H1 (cell line): ENCODE measurements around the gene CDK13. TPM values are rescaled to one million over a fixed set of nuclear protein-coding genes. Genes with fewer than 3 reads are reported as not detected.

Experiments
- CHD7 ChIP-seq: fragments of 300-600 bp; sonication (generic); IDR thresholded peaks from 2 replicates; pipeline ENCODE4 v1.7.1; 2012; ENCODE audit warnings: low read length, moderate library complexity, mild to moderate bottlenecking, inconsistent platforms; ENCODE audit not compliant: insufficient replicate concordance
- GABPA ChIP-seq: IDR thresholded peaks from 2 replicates; pipeline ENCODE4 v1.6.1; 2011; ENCODE audit warnings: mild to moderate bottlenecking, low read length, moderate library complexity, borderline replicate concordance; ENCODE audit not compliant: insufficient read depth
- NRF1 ChIP-seq: IDR thresholded peaks from 2 replicates; pipeline ENCODE4 v1.6.1; 2011; ENCODE audit warnings: mild to moderate bottlenecking, low read depth, low read length, improper control_type of control experiment
- RFX5 ChIP-seq: IDR thresholded peaks from 2 replicates; pipeline ENCODE4 v1.6.1; 2011; ENCODE audit warnings: low read depth, low read length, improper control_type of control experiment, borderline replicate concordance
- RNF2 ChIP-seq: fragments of 200-900, 300-1000 bp; sonication (generic); IDR thresholded peaks from 2 replicates; pipeline ENCODE4 v1.7.1; 2016; ENCODE audit warnings: borderline replicate concordance, low read depth, mild to moderate bottlenecking, antibody characterized with exemption, low read length; ENCODE audit not compliant: poor library complexity, severe bottlenecking; ENCODE audit errors: missing control alignments
- SIRT6 ChIP-seq: IDR thresholded peaks from one replicate; pipeline ENCODE4 v1.7.1; 2012; ENCODE audit warnings: low read length, inconsistent platforms
- ZNF274 ChIP-seq: IDR thresholded peaks from 2 replicates; pipeline ENCODE4 v1.7.0; 2012; ENCODE audit warnings: low read length, borderline replicate concordance; ENCODE audit errors: extremely low read depth
- polyA plus RNA-seq, 7 experiments: library from polyadenylated mRNA; depleted of rRNA in 3 of 7; stranded (reverse) in 5 of 7; unstranded in 2 of 7; fragments of >200 nt in 5 of 7; fragments of 200-250 nt in 2 of 7; gene quantifications; 1 replicate in 5 of 7; 2 replicates in 1 of 7; 4 replicates in 1 of 7; pipeline versions ENCODE4 v1.2.1 to v1.2.3, GENCODE V29; 2011 to 2013; ENCODE audit warnings: missing spikeins in 2 of 7, mixed read lengths in 2 of 7
- total RNA-seq: library from RNA; stranded (reverse); fragmentation: NEBNext Ultra II Directional; extraction: Animal tissue kit (Norgen Biotek cat#: 25700); gene quantifications from 2 replicates; pipeline ENCODE4 v1.2.1, GENCODE V29; 2021

The CDK13 gene
- total and polyA plus RNA-seq, 2 of the 8 experiments (the other 6 are each of a cell fraction or from before 2014, with no cell fraction given), result 22.6 to 49.5 TPM

GRCh38 chr7:40019558-40019957 lies 69.5 kb downstream of the CDK13 start (continued):
- TF ChIP-seq CHD7 (no peak), NRF1 (no peak), SIRT6 (no peak), ZNF274 (no peak), RFX5 (no peak), RNF2 (no peak), GABPA (no peak)
